Progenitor cell of endocrine pancreas (in vitro differentiated cells): ENCODE data around the gene CRB2. TPM values are rescaled to one million over a fixed set of nuclear protein-coding genes. Genes with fewer than 3 reads are reported as not detected.

Source experiments
- DNase-seq: peaks from one replicate; pipeline ENCODE4 v3.0.0; 2021; ENCODE audit warnings: low spot score; ENCODE audit not compliant: unreplicated experiment
- H3K27ac Mint-ChIP-seq: 2 replicates; pipeline ENCODE4 v1.8.0; 2021; ENCODE audit warnings: mild to moderate bottlenecking, moderate library complexity, mixed read lengths
- H3K27me3 Mint-ChIP-seq: 2 replicates; pipeline ENCODE4 v1.8.0; 2021; ENCODE audit warnings: mixed read lengths
- H3K36me3 Mint-ChIP-seq: 2 replicates; pipeline ENCODE4 v1.8.0; 2022; ENCODE audit warnings: mixed read lengths; ENCODE audit not compliant: insufficient read depth
- H3K4me1 Mint-ChIP-seq: 2 replicates; pipeline ENCODE4 v1.8.0; 2021; ENCODE audit warnings: low read depth, mixed read lengths
- H3K4me3 Mint-ChIP-seq: 2 replicates; pipeline ENCODE4 v1.8.0; 2021; ENCODE audit warnings: low read depth, mild to moderate bottlenecking, moderate library complexity, mixed read lengths
- H3K9me3 Mint-ChIP-seq: 2 replicates; pipeline ENCODE4 v1.8.0; 2021; ENCODE audit warnings: low read depth, mixed read lengths
- CTCF ChIP-seq: fragments of 200-600 bp; sonication (generic); IDR thresholded peaks from one replicate; pipeline ENCODE4 v1.5.0; 2021; ENCODE audit warnings: antibody characterized with exemption, mild to moderate bottlenecking; ENCODE audit not compliant: unreplicated experiment
- total RNA-seq: library from RNA; stranded (reverse); gene quantifications from 2 replicates; pipeline ENCODE4 v1.2.1, GENCODE V29; 2021

CRB2 gene
- total RNA-seq, 1 donor from 2014 or later: 8.4 TPM

GRCh38 chr9:123314617-123315016 is 41.4 kb upstream of the CRB2 start:
- peaks cover 19% of the 10 kb centered on the region for H3K4me1 Mint-ChIP-seq
- H3K27ac Mint-ChIP-seq: no peak overlapping the region
- peaks cover 11% of the 10 kb centered on the region for H3K27me3 Mint-ChIP-seq
- DNase-seq: no peak
- no peaks in the 10 kb centered on the region for H3K36me3 Mint-ChIP-seq
- H3K9me3 Mint-ChIP-seq: no peaks in the 10 kb centered on the region
- no peak for TF ChIP-seq CTCF
- no peak overlapping the region for H3K4me3 Mint-ChIP-seq

GRCh38 chr9:123315635-123316034 is 40.4 kb upstream of the CRB2 start:
- no peaks in the 10 kb centered on the region for H3K36me3 Mint-ChIP-seq

GRCh38 chr9:123316053-123316718 is 39.8 kb upstream of the CRB2 start:
- no peak for TF ChIP-seq CTCF
- H3K4me3 Mint-ChIP-seq: no peak overlapping the region
- no peaks in the 10 kb centered on the region for H3K9me3 Mint-ChIP-seq
- H3K36me3 Mint-ChIP-seq: no peaks in the 10 kb centered on the region
- no peak for DNase-seq
- peaks cover 22% of the 10 kb centered on the region for H3K4me1 Mint-ChIP-seq
- H3K27ac Mint-ChIP-seq: no peak overlapping the region
- H3K27me3 Mint-ChIP-seq: peaks cover 15% of the 10 kb centered on the region

More at GRCh38 chr9:123315635-123316034, 40.4 kb upstream of the CRB2 start:
- Mint-ChIP-seq H3K4me1 (peaks cover 25% of the 10 kb centered on the region), H3K9me3 (no peaks in the 10 kb centered on the region), H3K27ac (no peak overlapping the region), H3K27me3 (peaks cover 15% of the 10 kb centered on the region), H3K4me3 (no peak overlapping the region)
- no peak for TF ChIP-seq CTCF
- no peak for DNase-seq

- TF ChIP-seq CTCF: no peak
- Mint-ChIP-seq H3K4me3 (no peak overlapping the region), H3K27me3 (peaks cover 15% of the 10 kb centered on the region), H3K9me3 (no peaks in the 10 kb centered on the region), H3K36me3 (no peaks in the 10 kb centered on the region), H3K27ac (no peak overlapping the region), H3K4me1 (peaks cover 20% of the 10 kb centered on the region)
- no peak for DNase-seq
These were observed 37.8 kb upstream of the CRB2 start for GRCh38 chr9:123318202-123318601.

- Mint-ChIP-seq H3K9me3 (no peaks in the 10 kb centered on the region), H3K27ac (no peak overlapping the region), H3K4me1 (peaks cover 22% of the 10 kb centered on the region), H3K4me3 (no peak overlapping the region), H3K27me3 (peaks cover 15% of the 10 kb centered on the region), H3K36me3 (no peaks in the 10 kb centered on the region)
- no peak for DNase-seq
- TF ChIP-seq CTCF: no peak
These were observed 37.0 kb upstream of the CRB2 start for GRCh38 chr9:123318961-123319421.
